ENCODE measurements around the gene ORM1. TPM values are rescaled to one million over a fixed set of nuclear protein-coding genes. Genes with fewer than 3 reads are reported as not detected.

ORM1 gene
- total RNA-seq, 1 experiment from 2014 or later = not detected

DNA sequence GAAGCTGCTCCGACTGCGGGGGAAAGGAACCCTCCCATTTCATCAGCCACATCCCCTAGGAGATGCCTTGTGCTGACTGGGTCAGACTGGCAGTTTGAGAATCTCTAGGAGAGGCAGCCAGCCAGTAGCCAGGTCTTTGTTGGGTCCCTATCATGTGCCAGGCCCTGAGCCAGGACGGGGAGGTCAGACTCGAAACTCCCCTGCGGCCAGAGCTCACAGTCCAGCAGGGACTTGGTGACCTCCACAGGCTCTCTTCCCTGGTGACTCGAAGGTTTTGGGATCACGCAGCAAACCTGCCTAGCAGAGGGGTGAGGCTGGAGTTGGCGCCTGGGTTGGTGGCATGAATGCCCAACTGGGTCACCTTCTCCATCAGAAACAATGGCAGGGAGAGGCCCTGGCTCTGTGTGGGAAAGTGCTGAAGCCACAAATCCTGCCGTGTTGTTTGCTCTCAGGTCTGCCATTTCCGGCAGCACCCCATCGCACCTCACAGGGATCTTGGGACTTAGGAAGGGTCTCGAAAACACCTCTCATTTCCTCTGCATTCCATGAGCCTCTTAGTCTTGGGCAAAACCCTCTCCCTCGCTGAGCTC is 14.4 kb upstream of the ORM1 start:
- ATAC-seq (no peak), DNase-seq (no peak)
- Histone ChIP-seq H3F3A (ENCODE audit: low read length, unreplicated experiment) (no peaks in the 10 kb centered on the region), H3K79me2 (ENCODE audit: low read length) (no peaks in the 10 kb centered on the region), H3K9me2 (replicated peaks; ENCODE audit: low read length) (no peaks in the 10 kb centered on the region), H3K9me3 (ENCODE audit: low read length) (no peaks in the 10 kb centered on the region), H2AFZ (ENCODE audit: low read length) (no peak overlapping the region), H3K4me2 (ENCODE audit: low read length) (no peak overlapping the region), H3K27ac (ENCODE audit: low read length) (no peak overlapping the region), H3K4me3 (ENCODE audit: low read length) (no peak overlapping the region), H3K27me3 (ENCODE audit: low read length) (no peaks in the 10 kb centered on the region), H3K4me1 (ENCODE audit: insufficient read depth, low read length) (no peaks in the 10 kb centered on the region), H3K9ac (ENCODE audit: low read length) (no peak overlapping the region), H4K20me1 (ENCODE audit: low read length) (no peaks in the 10 kb centered on the region), H3K36me3 (ENCODE audit: low read depth, low read length) (no peaks in the 10 kb centered on the region)
- POLR2A ChIA-PET (ENCODE audit: unreplicated experiment) = no interaction called here
- no TSS peak for BruUV-seq (replicated peaks)
- TF ChIP-seq EZH2phosphoT487 (IDR thresholded peaks at IDR 0.05; ENCODE audit: borderline replicate concordance, low read length) (no peak), EZH2 (IDR thresholded peaks at IDR 0.05; ENCODE audit: low read length, unreplicated experiment) (no peak)
- TF ChIP-seq, protein P1, sequence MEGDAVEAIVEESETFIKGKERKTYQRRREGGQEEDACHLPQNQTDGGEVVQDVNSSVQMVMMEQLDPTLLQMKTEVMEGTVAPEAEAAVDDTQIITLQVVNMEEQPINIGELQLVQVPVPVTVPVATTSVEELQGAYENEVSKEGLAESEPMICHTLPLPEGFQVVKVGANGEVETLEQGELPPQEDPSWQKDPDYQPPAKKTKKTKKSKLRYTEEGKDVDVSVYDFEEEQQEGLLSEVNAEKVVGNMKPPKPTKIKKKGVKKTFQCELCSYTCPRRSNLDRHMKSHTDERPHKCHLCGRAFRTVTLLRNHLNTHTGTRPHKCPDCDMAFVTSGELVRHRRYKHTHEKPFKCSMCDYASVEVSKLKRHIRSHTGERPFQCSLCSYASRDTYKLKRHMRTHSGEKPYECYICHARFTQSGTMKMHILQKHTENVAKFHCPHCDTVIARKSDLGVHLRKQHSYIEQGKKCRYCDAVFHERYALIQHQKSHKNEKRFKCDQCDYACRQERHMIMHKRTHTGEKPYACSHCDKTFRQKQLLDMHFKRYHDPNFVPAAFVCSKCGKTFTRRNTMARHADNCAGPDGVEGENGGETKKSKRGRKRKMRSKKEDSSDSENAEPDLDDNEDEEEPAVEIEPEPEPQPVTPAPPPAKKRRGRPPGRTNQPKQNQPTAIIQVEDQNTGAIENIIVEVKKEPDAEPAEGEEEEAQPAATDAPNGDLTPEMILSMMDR (conservative IDR thresholded peaks at IDR 0.05; ENCODE audit: low read depth, low read length) = no peak
- intact Hi-C loops (cut with micrococcal nuclease) = no loop called here
- CTCF ChIA-PET = no interaction called here

DNA sequence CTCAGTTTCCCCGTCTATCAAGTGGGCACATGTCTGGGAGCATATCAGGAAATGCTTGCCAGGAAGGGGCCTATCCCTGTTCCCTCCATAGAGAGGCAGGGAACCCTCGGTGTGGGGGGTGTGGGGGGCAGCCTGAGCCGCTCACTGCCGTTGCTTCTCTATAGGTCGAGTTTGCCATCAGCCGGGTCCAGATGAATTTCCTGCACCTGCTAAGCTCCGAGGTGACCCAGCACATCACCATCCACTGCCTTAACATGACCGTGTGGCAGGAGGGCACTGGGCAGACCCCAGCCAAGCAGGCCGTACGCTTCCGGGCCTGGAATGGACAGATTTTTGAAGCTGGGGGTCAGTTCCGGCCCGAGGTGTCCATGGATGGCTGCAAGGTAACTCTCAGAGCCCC is 13.8 kb upstream of the ORM1 start:
- ATAC-seq (no peak), DNase-seq (no peak)
- Histone ChIP-seq H3K9me3 (ENCODE audit: low read length) (no peaks in the 10 kb centered on the region), H3K9me2 (replicated peaks; ENCODE audit: low read length) (no peaks in the 10 kb centered on the region), H4K20me1 (ENCODE audit: low read length) (no peaks in the 10 kb centered on the region), H3K4me3 (ENCODE audit: low read length) (no peak overlapping the region), H2AFZ (ENCODE audit: low read length) (no peak overlapping the region), H3F3A (ENCODE audit: low read length, unreplicated experiment) (no peaks in the 10 kb centered on the region), H3K27ac (ENCODE audit: low read length) (no peak overlapping the region), H3K4me1 (ENCODE audit: insufficient read depth, low read length) (no peaks in the 10 kb centered on the region), H3K79me2 (ENCODE audit: low read length) (no peaks in the 10 kb centered on the region), H3K9ac (ENCODE audit: low read length) (no peak overlapping the region), H3K36me3 (ENCODE audit: low read depth, low read length) (no peaks in the 10 kb centered on the region), H3K27me3 (ENCODE audit: low read length) (no peaks in the 10 kb centered on the region), H3K4me2 (ENCODE audit: low read length) (no peak overlapping the region)
- POLR2A ChIA-PET (ENCODE audit: unreplicated experiment) = no interaction called here
- CTCF ChIA-PET = no interaction called here
- intact Hi-C loops (cut with micrococcal nuclease) = no loop called here
- no peak for TF ChIP-seq EZH2phosphoT487 (IDR thresholded peaks at IDR 0.05; ENCODE audit: borderline replicate concordance, low read length)
- no peak for TF ChIP-seq EZH2 (IDR thresholded peaks at IDR 0.05; ENCODE audit: low read length, unreplicated experiment)
- TF ChIP-seq, protein P1 (conservative IDR thresholded peaks at IDR 0.05; ENCODE audit: low read depth, low read length) = no peak
- no TSS peak for BruUV-seq (replicated peaks)

DNA sequence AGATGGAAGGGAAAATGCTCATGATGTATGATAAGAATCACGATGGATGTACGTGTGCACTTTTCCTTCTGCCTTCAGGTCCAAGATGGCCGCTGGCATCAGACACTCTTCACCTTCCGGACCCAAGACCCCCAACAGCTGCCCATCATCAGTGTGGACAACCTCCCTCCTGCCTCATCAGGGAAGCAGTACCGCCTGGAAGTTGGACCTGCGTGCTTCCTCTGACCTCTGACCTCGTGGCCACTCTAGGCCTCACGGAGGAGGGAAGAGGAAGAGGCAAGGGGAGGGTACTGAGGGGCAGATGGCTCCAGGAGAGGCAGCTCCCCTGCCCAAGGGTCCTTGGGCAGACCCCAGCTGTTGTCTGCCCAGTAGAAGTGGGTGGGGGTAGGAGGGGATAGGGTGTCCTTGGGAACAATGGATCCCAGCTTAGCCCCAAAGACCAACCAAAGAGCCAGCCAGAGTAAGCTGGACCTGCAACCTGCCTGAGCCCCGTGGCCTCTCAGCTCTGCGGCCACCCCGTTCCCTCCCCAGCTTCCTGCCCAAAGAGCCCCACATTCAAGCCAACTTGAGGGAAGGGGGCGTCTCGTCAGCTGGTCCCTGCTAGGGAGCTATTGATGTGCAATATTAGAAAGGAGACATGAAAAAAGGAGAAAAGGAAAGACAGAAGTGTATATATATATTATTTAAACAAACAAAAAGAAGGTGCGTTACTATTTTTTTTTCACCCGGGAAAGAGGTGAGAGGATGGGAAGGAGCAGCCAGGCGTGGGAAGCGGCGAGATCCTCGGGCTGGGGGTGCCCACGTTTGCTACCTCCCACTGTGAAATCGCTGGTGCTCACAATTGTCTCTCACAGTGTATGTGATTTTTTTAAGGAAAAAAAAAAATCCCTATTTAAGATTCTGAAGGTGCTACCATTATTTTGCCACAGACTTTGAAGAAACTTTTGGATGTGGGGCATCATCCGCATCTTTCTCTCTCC is 12.1 kb upstream of the ORM1 start:
- Histone ChIP-seq H3K36me3 (ENCODE audit: low read depth, low read length) (no peaks in the 10 kb centered on the region), H3K9me2 (replicated peaks; ENCODE audit: low read length) (no peaks in the 10 kb centered on the region), H3K27me3 (ENCODE audit: low read length) (no peaks in the 10 kb centered on the region), H3K4me3 (ENCODE audit: low read length) (no peak overlapping the region), H3K27ac (ENCODE audit: low read length) (no peak overlapping the region), H2AFZ (ENCODE audit: low read length) (no peak overlapping the region), H3K9me3 (ENCODE audit: low read length) (no peaks in the 10 kb centered on the region), H3F3A (ENCODE audit: low read length, unreplicated experiment) (no peaks in the 10 kb centered on the region), H3K4me2 (ENCODE audit: low read length) (no peak overlapping the region), H3K79me2 (ENCODE audit: low read length) (no peaks in the 10 kb centered on the region), H4K20me1 (ENCODE audit: low read length) (no peaks in the 10 kb centered on the region), H3K4me1 (ENCODE audit: insufficient read depth, low read length) (no peaks in the 10 kb centered on the region), H3K9ac (ENCODE audit: low read length) (no peak overlapping the region)
- POLR2A ChIA-PET (ENCODE audit: unreplicated experiment) = no interaction called here
- ATAC-seq (no peak), DNase-seq (no peak)
- intact Hi-C loops (cut with micrococcal nuclease) = no loop called here
- CTCF ChIA-PET = no interaction called here
- TF ChIP-seq EZH2 (IDR thresholded peaks at IDR 0.05; ENCODE audit: low read length, unreplicated experiment) = no peak
- no peak for TF ChIP-seq EZH2phosphoT487 (IDR thresholded peaks at IDR 0.05; ENCODE audit: borderline replicate concordance, low read length)
- TF ChIP-seq, protein P1 (conservative IDR thresholded peaks at IDR 0.05; ENCODE audit: low read depth, low read length) = no peak
- BruUV-seq (replicated peaks) = no TSS peak
